ENCODE results near the gene LGALS14.
"Not testable (repeated sequence)": the region's sequence is repeated elsewhere in the genome, so short reads cannot be mapped to it uniquely, and the experiment has no call there.

The LGALS14 gene

GRCh38 chr19:39704181-39705044 is at the start of gene LGALS14:
Gene LGALS14 (plus strand): TSS chr19:39704481. CDS start chr19:39704529, 48 bp downstream.
- DNase-seq (ENCODE audit: low read depth) = no peak

- no peak for DNase-seq (ENCODE audit: low read depth)
Measured at GRCh38 chr19:39655613-39656012, 48.7 kb upstream of the LGALS14 start, which contains the start of gene LGALS16. Gene LGALS16 (plus strand): TSS chr19:39655913. CDS start chr19:39655962, 49 bp downstream.

- no peak for DNase-seq (ENCODE audit: low read depth)
Measured at GRCh38 chr19:39659791-39660190, 44.5 kb upstream of the LGALS14 start.

- DNase-seq (ENCODE audit: low read depth) = no peak
Measured at GRCh38 chr19:39660661-39661060, 43.6 kb upstream of the LGALS14 start.

GRCh38 chr19:39661565-39661964 is 42.7 kb upstream of the LGALS14 start:
- DNase-seq (ENCODE audit: low read depth) = no peak

- not testable (repeated sequence) for DNase-seq (ENCODE audit: low read depth)
Measured at GRCh38 chr19:39669860-39670259, 34.4 kb upstream of the LGALS14 start.

GRCh38 chr19:39670998-39671397 is 33.3 kb upstream of the LGALS14 start:
- DNase-seq (ENCODE audit: low read depth) = no peak

- no peak for DNase-seq (ENCODE audit: low read depth)
Measured at GRCh38 chr19:39671739-39672363, 32.4 kb upstream of the LGALS14 start.

- DNase-seq (ENCODE audit: low read depth) = no peak
Measured at GRCh38 chr19:39672473-39672872, 31.8 kb upstream of the LGALS14 start.

GRCh38 chr19:39673862-39674261 is 30.4 kb upstream of the LGALS14 start:
- DNase-seq (ENCODE audit: low read depth) = not testable (repeated sequence)

GRCh38 chr19:39676004-39676403 is 28.3 kb upstream of the LGALS14 start:
- DNase-seq (ENCODE audit: low read depth) = no peak

- DNase-seq (ENCODE audit: low read depth) = no peak
Measured at GRCh38 chr19:39677961-39678889, 26.1 kb upstream of the LGALS14 start.

- DNase-seq (ENCODE audit: low read depth) = peak; percentile 32
Measured at GRCh38 chr19:39679056-39679790, 25.1 kb upstream of the LGALS14 start.

- DNase-seq (ENCODE audit: low read depth) = peak; percentile 15
Measured at GRCh38 chr19:39679791-39680168, 24.5 kb upstream of the LGALS14 start.

GRCh38 chr19:39680593-39680992 is 23.7 kb upstream of the LGALS14 start:
- DNase-seq (ENCODE audit: low read depth) = no peak

GRCh38 chr19:39681416-39681815 is 22.9 kb upstream of the LGALS14 start:
- DNase-seq (ENCODE audit: low read depth) = no peak

- DNase-seq (ENCODE audit: low read depth) = no peak
Measured at GRCh38 chr19:39684267-39684666, 20.0 kb upstream of the LGALS14 start.

GRCh38 chr19:39686739-39687138 is 17.5 kb upstream of the LGALS14 start:
- no peak for DNase-seq (ENCODE audit: low read depth)

- DNase-seq (ENCODE audit: low read depth) = not testable (repeated sequence)
Measured at GRCh38 chr19:39688637-39689036, 15.6 kb upstream of the LGALS14 start.

GRCh38 chr19:39692166-39692565 is 12.1 kb upstream of the LGALS14 start:
- no peak for DNase-seq (ENCODE audit: low read depth)

GRCh38 chr19:39692822-39693221 is 11.5 kb upstream of the LGALS14 start:
- DNase-seq (ENCODE audit: low read depth) = no peak

Data from activated T-helper 9 cell treated with anti-CD3 and anti-CD28 coated beads, Interleukin-2, amount 50 U/mL, for 16 hours (primary cell).